Measurements from ENCODE around the gene KTN1.

Gene KTN1

GRCh38 chr14:55572578-55572977 lies 7.4 kb upstream of the KTN1 start:
- DNase-seq: no peak

- DNase-seq: no peak
These were observed 5.0 kb upstream of the KTN1 start for GRCh38 chr14:55574988-55575387.

- no peak for DNase-seq
These were observed 2.8 kb upstream of the KTN1 start for GRCh38 chr14:55577229-55577628.

GRCh38 chr14:55578511-55578910 lies 1.5 kb upstream of the KTN1 start:
- DNase-seq: no peak

GRCh38 chr14:55580470-55581341 lies 699 bp downstream of the KTN1 start:
- DNase-seq: peak; percentile 34 to 35

GRCh38 chr14:55581342-55581771 lies 1.4 kb downstream of the KTN1 start:
- DNase-seq: no peak

- no peak for DNase-seq
These were observed 2.7 kb downstream of the KTN1 start for GRCh38 chr14:55582746-55583145.

GRCh38 chr14:55583942-55584468 lies 4.0 kb downstream of the KTN1 start:
- no peak for DNase-seq

GRCh38 chr14:55585854-55586253 lies 5.8 kb downstream of the KTN1 start:
- DNase-seq: no peak

- no peak for DNase-seq
These were observed 6.4 kb downstream of the KTN1 start for GRCh38 chr14:55586411-55586810.

- no peak for DNase-seq
These were observed 7.8 kb downstream of the KTN1 start for GRCh38 chr14:55587847-55588246.

- DNase-seq: no peak
These were observed 8.3 kb downstream of the KTN1 start for GRCh38 chr14:55588259-55588699.

GRCh38 chr14:55589171-55589570 lies 9.2 kb downstream of the KTN1 start:
- no peak for DNase-seq

GRCh38 chr14:55592436-55592835 lies 12.4 kb downstream of the KTN1 start:
- no peak for DNase-seq

- DNase-seq: no peak
These were observed 13.7 kb downstream of the KTN1 start for GRCh38 chr14:55593698-55594097.

GRCh38 chr14:55599250-55599879 lies 19.4 kb downstream of the KTN1 start:
- DNase-seq: peak in 1 of 2 donors; percentile 19

GRCh38 chr14:55600784-55601561 lies 21.0 kb downstream of the KTN1 start:
- DNase-seq: peak; percentile 53 to 56

GRCh38 chr14:55603401-55603953 lies 23.5 kb downstream of the KTN1 start:
- no peak for DNase-seq

GRCh38 chr14:55604488-55604887 lies 24.5 kb downstream of the KTN1 start:
- DNase-seq: no peak

- no peak for DNase-seq
These were observed 25.0 kb downstream of the KTN1 start for GRCh38 chr14:55604900-55605418.

- DNase-seq: no peak
These were observed 25.8 kb downstream of the KTN1 start for GRCh38 chr14:55605793-55606192.

GRCh38 chr14:55607386-55607785 lies 27.4 kb downstream of the KTN1 start:
- no peak for DNase-seq

GRCh38 chr14:55609681-55610080 lies 29.7 kb downstream of the KTN1 start:
- DNase-seq: no peak
